GM19455 (cell line): ENCODE measurements around the gene HSPA2.
"Not testable (repeated sequence)": the region's sequence is repeated elsewhere in the genome, so short reads cannot be mapped to it uniquely, and the experiment has no call there.

ENCODE experiments used
- ATAC-seq: cut with Tn5 transposase; IDR thresholded peaks from one replicate; pipeline ENCODE4 v1.9.1; 2021; ENCODE audit not compliant: unreplicated experiment

The HSPA2 gene

GRCh38 chr14:64513271-64513670 is 27.3 kb upstream of the HSPA2 start:
- ATAC-seq, result no peak

- ATAC-seq, result no peak
Observed at GRCh38 chr14:64515053-64515452, 25.5 kb upstream of the HSPA2 start.

- no peak for ATAC-seq
Observed at GRCh38 chr14:64516969-64517368, 23.6 kb upstream of the HSPA2 start.

DNA sequence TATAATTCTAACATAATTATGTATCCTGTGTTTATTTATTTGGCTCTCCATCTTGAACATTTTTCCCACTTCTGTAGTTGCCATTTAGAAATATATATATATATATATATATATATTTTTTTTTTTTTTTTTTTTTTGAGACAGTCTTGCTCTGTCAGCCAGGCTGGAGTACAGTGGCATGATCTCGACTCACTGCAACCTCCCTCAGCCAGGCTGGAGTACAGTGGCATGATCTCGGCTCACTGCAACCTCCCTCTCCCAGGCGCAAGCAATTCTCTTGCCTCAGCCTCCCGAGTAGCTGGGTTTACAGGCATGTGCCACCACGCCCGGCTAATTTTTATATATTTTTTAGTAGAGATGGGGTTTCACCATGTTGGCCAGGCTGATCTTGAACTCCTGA is 22.9 kb upstream of the HSPA2 start:
- ATAC-seq, result not testable (repeated sequence)

DNA sequence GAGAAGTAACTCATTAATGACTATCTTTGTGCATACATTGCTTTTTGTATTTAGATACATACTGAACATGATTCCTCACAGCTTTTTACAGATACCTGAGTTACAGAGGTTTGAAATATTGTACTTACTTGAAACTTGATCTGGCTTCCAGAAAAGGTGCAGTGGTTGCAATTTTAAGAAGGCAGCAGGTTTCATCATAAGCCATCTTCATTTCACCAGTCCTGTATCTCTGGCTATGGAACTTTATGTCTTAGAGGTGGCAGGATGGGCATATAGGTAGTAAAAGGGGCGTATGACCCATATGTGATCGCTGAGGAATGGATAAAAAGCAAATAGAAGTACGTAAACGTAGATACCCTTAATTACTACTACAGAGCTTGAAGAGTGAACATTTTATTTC is 22.3 kb upstream of the HSPA2 start:
- ATAC-seq, result no peak

DNA sequence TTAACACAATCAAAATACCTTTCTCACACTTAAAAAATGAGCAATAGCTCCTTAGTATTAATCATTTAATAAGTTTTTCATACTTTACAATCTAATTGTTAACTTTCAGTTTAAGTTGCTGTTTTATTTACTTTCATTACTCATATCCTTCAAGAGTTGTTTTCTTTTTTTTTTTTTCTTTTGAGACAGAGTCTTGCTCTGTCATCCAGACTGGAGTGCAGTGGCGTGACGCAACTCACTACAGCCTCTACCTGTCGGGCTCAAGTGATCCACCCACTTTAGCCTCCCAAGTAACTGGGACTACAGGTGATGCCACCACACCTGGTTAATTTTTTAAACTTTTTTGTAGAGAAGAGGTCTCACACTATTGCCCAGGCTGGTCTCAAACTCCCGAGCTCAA is 19.8 kb upstream of the HSPA2 start:
- ATAC-seq, result no peak

DNA sequence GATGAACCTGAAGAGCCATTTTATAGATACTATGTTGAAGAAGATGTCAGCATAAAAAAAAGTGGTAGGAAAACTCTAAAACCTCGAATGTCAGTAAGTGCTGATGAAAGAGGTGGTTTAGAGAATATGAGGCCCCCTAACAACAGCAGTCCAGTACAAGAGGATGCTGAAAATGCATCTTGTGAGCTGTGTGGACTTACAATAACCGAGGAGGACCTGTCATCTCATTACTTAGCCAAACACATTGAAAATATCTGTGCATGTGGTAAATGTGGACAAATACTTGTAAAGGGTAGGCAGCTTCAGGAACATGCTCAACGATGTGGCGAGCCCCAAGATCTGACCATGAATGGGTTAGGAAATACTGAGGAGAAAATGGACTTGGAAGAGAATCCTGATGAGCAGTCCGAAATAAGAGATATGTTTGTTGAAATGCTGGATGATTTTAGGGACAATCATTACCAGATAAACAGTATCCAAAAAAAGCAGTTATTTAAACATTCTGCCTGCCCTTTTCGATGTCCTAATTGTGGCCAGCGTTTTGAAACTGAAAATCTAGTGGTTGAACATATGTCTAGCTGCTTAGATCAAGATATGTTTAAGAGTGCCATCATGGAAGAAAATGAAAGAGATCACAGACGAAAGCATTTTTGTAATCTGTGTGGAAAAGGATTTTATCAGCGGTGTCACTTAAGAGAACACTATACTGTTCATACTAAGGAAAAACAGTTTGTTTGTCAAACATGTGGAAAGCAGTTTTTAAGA is 17.8 kb upstream of the HSPA2 start:
- ATAC-seq, result no peak

GRCh38 chr14:64525354-64525753 is 15.2 kb upstream of the HSPA2 start:
- ATAC-seq, result no peak

DNA sequence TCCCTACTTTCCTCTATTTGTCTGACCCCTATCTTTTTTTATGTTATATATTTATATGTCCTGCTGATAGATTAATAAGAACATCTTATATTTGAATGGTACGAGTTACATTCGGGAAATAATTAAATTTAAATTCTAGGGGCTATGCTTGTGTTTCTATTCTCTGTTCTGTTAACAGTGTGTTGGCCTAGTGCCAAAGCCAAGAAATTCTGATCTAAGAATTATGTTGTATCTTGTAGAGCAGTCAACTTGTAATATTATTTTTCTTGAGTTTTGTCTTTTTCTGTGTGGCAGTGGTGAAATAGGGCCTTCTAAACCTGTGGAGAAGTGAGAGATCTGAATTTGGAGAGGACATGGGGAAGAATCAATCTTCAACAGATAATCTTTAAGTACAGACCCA is 9.0 kb upstream of the HSPA2 start:
- ATAC-seq, result no peak

DNA sequence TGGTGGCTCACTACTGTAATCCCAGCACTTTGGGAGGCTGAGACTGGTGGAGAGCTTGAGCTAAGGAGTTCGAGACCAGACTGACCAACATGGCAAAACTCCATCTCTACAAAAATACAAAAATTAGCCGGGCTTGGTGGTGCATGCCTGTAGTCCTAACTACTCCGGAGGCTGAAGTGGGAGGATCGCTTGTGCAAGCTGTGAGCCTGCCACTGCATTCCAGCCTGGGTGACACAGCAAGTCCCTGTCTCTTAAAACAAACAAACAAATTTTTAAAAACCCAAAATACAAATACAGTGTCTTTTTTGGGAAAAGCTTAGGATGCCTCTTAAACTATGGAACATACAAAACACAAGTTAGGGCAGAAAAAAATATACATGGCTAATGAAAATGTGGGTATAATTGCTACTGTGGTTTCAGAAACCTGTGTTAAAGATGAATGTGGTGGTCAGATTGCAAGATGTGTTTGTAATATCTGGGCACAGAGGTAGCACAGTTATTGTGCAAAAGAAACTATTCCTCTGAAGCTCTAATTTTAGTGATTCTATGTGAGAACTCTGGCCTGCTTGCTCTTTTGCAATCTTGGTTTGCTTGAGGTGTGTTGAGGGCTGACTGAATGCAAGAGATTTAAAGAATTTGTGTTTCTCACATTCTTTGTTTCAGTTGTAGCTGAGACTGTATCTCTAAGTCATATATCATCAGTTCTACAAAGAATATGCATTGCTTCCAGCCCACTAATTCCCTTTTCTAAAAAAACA is 3.9 kb upstream of the HSPA2 start:
- no peak for ATAC-seq

- no peak for ATAC-seq
Observed at GRCh38 chr14:64541261-64541971, 875 bp downstream of the HSPA2 start.

DNA sequence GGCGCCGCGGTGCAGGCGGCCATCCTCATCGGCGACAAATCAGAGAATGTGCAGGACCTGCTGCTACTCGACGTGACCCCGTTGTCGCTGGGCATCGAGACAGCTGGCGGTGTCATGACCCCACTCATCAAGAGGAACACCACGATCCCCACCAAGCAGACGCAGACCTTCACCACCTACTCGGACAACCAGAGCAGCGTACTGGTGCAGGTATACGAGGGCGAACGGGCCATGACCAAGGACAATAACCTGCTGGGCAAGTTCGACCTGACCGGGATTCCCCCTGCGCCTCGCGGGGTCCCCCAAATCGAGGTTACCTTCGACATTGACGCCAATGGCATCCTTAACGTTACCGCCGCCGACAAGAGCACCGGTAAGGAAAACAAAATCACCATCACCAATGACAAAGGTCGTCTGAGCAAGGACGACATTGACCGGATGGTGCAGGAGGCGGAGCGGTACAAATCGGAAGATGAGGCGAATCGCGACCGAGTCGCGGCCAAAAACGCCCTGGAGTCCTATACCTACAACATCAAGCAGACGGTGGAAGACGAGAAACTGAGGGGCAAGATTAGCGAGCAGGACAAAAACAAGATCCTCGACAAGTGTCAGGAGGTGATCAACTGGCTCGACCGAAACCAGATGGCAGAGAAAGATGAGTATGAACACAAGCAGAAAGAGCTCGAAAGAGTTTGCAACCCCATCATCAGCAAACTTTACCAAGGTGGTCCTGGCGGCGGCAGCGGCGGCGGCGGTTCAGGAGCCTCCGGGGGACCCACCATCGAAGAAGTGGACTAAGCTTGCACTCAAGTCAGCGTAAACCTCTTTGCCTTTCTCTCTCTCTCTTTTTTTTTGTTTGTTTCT is 1.7 kb downstream of the HSPA2 start:
- no peak for ATAC-seq

DNA sequence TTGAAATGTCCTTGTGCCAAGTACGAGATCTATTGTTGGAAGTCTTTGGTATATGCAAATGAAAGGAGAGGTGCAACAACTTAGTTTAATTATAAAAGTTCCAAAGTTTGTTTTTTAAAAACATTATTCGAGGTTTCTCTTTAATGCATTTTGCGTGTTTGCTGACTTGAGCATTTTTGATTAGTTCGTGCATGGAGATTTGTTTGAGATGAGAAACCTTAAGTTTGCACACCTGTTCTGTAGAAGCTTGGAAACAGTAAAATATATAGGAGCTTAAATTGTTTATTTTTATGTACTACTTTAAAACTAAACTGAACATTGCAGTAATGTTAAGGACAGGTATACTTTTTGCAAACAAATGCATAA is 2.3 kb downstream of the HSPA2 start:
- ATAC-seq, result no peak

DNA sequence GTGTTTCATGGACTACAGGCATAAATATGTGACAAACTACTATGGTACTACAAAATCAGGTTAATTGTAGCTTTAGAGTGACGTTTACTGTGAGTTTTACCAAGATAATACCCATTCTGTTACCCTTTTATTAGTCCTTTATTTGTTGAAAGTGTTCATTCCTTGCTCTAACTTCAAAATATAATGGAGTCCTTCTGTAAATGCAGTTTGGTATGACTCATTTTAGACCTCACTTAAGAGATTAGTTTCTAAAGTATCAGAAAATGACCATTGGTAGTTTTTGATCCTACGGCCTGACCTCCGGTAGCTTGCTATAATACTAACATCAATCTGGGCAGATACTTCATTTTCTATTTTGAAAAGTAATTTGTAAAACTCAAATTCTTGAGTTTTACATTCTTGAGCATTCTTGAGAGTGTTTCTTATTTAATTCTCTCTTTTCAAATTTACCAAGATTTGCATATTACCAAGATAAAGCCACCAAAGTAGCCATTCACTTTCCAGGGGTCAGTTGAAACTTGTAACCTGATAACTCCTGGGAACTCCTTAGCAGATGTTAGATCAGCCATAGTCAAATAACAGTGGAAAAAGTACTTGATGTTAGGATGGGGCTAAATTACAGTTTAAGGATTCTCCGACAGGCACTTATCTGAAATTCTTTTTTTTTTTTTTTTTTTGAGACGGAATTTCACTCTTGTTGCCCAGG is 4.2 kb downstream of the HSPA2 start:
- ATAC-seq, result no peak

DNA sequence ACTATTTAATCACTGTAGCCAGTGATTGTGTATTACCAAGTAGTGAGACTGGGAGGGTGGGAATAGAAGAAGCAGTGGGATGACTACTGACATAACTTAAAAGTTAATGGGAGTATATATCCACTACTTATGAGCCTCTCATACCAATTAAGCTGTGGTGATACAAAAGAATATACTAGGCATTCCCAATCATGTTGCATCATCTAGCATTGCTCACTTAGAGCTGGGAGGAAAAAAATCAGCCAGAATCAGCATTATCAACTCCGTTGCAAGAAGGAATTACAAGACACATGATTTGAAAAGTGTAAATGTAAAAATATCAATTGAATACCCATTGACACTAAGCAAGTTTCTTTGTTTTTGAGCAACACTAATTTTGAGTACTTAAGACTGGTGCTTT is 8.5 kb downstream of the HSPA2 start:
- ATAC-seq, result no peak

GRCh38 chr14:64549791-64550620 is 9.5 kb downstream of the HSPA2 start, which contains the start of gene PPP1R36:
TSS of gene PPP1R36 (plus strand) at chr14:64549961. CDS start at chr14:64549998, 37 bp downstream.
- no peak for ATAC-seq

DNA sequence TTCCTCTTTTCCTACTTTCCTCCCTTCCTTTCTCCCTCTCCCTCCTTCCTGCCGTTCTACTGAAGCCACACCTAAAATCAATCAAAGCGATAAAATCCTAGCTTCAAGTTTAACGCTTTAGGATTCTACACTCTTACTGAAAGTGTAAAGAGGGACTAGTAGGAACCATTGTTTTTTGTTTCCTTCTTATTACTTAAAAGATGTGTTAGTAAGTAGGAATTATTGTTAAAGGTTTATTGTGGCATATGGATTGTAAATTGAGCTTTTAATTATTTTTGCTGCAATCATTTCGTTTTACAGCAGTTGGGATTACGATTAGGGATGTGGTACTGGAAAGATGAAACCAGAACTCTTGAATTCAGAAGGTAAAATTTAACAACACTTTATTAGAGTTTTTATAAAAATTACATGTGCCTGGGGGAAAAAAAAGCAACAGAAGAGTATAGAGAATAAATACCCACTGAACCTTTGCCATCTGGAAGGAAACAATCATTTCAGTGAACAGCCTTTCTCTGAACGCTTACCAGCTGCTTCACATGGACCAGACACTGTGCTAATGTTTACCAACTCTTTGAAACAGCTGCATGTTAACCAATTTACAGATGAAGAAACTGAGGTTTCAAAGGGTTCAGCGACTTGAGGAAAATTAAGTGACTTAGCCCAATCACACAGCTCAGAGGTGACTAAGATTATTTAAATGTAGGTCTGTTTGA is 10.2 kb downstream of the HSPA2 start:
- no peak for ATAC-seq

DNA sequence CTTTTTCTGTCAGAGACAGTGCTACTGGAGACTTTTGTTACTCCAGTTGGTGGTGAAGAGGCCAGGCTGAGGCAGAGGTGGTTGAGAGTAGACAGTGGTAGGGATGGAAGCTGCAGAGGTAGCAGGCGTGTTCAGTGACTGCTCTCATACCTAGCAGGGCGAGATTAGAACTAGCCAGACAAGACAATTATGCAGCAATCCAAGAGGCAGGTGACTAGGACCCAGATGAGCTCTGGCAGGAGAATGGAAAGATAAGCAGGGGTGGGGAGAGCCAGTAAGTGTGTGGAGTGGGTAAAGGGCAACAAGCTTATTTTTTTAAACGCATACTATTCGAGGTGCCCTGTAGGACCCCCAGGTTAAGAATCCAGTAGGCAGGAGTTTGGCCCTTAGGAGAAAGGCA is 14.0 kb downstream of the HSPA2 start:
- no peak for ATAC-seq

GRCh38 chr14:64556526-64556925 is 16.0 kb downstream of the HSPA2 start:
- ATAC-seq, result no peak
